ENCODE measurements around the gene GINS2.

GINS2 gene

DNA sequence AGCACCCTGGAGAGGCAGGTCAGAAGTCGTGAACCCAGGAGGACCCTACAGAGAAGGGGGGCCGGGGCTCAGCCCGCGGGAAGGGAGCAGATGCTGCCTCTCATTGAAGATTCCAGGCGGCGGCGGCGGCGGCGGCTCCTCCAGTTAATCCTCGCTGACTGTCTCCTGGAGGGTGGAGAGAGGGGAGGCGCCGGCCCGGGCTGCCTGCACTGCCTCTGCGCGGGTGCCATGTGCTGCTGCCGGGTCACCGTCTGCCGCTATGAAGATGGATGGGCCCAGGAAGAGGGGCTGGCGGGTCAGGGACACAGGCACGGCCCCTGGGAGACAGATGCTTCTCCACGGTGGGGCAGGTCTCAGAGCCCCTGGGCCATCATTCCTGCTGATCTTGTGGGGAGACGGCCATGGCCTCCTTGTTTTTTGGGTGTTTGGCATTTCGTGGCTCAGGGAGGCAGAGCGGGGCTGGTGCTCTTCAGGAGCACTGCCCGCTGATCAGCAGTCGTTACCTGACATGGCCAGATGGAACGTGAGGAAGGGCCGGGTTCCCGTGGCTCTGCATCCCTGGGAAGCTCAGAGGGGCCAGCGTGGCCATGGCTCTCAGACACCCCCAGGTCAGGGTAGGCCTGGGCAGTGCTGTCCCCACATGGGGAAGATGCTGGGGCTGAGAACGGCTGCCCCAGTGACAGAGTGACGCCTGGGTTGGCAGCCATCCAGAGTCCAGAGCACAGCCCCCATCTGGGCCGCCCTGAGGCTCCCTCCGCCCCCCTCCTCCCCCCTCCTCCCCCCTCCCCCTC, 36.1 kb downstream of the GINS2 start:
- DNase-seq: no peak

GRCh38 chr16:85651629-85652430, 36.9 kb downstream of the GINS2 start:
- DNase-seq: no peak

GRCh38 chr16:85650844-85651628, 37.7 kb downstream of the GINS2 start:
- no peak for DNase-seq

- no peak for DNase-seq
These were observed 38.5 kb downstream of the GINS2 start for GRCh38 chr16:85650135-85650843.

DNA sequence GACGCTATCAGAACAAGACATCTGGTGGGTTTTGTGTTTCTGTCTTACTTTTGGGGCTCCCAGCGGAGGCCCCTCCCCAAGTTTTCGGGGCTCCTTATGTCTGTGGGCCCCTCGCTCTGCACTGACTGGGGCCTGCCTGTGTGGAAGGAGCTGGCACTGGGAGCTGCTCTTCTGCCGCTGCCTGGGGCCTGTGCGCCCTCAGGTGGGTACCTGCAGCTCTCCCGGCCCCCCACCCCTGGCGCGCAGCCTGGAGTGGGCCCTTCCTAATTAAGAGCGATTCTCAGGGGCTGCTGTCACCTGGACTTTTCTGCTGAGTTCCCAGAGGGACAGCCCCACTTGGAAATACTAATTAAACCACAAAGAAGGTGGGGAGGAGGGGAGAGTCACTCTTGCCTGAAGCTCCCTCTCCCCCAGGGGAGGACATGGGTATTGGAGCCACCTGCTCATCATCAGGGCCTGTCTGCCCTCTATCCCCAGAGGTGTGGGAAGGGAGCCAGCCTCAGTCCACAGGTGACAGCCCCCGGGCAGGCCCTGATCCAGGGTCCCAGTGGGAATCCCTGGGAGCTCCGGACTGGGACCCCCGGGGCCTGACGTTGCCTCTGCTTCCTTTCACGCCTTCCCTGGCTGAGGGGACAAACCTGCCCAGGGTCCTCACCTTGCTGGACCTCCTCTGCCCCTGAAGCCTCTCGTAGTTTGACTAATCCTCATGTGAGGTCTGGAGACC, 39.2 kb downstream of the GINS2 start:
- no peak for DNase-seq

DNA sequence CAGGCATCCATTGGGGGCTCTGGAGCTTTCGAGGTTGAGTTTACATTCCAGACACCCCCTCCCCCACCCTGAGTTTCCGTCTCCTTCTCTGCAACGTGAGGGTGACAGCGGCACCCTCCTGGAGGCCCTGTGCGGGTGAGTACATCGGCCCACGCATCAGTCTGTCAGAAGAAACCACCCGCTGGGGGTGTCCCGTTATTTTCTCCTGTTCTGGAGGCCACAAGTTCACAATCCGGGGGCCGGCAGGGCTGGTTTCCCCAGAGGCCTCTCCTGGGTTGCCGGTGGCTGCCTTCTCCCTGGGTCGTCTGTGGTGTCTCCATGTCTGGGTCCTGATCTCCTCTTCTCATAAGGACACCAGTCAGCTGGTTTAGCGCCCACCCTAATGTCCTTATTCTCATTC, 39.9 kb downstream of the GINS2 start:
- DNase-seq: no peak

DNA sequence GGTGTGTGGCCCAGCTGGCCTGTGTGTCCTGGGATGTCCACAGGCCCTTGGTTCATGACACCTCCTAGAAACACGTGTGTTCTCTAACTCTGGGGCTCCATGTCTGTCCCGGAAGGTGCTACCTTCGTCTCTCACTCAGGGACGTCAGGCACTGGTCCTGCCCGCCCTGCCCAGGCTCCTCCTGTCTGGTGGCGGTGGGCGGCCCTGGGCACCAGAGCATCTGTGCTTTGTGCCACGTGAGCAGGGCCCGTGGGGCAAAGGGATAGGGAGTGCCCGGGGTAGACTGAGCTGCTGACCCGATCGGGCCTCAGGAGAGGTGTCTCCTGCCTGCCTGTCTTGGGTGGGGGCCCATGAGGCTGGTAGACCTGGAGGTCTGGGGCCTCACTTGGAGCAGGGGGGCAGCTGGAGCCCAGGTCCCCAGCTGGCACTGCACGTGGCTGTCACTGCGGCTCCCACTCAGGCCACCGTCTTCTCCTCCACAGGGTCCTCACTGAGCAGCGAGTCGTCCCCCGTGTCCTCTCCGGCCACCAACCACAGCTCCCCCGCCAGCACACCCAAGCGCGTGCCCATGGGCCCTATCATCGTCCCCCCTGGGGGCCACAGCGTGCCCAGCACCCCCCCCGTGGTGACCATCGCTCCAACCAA, 40.6 kb downstream of the GINS2 start:
- no peak for DNase-seq

DNA sequence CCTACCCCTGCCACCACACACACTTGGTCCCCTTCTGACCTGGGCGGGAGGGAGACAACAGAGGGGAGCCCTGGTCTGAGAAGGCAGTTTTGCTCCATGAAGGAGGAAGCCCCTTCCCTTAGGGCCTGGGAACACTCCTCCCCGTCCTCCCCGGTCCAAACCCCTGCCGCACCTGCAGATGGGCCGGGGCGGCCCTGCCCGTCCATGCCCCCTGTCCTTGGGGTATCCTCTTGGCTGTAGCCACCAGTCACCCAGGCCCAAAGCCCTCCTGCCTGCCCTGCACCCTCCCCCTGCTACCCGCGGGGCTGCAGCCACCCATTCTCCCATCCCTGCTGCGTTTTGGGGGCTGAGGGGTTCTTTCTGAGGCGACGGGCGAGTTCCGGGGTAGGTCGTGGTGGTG, 41.8 kb downstream of the GINS2 start:
- no peak for DNase-seq

- DNase-seq: no peak
These were observed 42.3 kb downstream of the GINS2 start for GRCh38 chr16:85646358-85646907.

- DNase-seq: no peak
These were observed 43.6 kb downstream of the GINS2 start for GRCh38 chr16:85645021-85645589.

DNA sequence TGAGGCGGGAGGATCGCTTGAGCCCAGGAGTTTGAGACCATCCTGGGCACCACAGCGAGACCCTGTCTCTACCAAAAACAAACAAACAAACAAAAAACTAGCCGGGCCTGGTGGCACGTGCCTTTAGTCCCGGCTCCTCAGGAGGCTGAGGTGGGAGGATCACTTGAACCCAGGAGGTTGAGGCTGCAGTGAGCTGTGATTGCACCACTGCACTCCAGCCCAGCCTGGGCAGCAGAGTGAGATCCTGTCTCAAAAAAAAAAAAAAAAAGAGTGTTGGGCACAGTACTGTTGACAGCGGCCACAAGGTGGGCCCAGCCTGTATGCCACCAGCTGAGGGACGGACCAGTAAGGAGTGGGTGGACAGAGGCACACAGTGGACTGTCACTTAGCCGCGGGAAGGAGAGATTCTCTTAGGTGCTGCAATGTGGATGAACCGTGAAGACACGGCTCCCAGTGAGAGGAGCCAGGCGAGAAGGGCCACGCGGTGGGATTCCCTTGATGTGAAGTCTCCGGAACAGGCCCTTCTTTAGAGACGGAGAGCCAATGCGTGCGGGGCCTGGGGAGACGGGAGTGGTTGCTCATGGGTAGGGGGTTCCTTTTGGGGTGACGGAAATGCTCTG, 44.6 kb downstream of the GINS2 start:
- DNase-seq: no peak

- DNase-seq: no peak
These were observed 45.1 kb downstream of the GINS2 start for GRCh38 chr16:85643631-85644030.

- DNase-seq: no peak
These were observed 45.9 kb downstream of the GINS2 start for GRCh38 chr16:85642762-85643358.

- DNase-seq: no peak
These were observed 47.0 kb downstream of the GINS2 start for GRCh38 chr16:85641776-85642176.

- DNase-seq: no peak
These were observed 47.4 kb downstream of the GINS2 start for GRCh38 chr16:85641305-85641704.

DNA sequence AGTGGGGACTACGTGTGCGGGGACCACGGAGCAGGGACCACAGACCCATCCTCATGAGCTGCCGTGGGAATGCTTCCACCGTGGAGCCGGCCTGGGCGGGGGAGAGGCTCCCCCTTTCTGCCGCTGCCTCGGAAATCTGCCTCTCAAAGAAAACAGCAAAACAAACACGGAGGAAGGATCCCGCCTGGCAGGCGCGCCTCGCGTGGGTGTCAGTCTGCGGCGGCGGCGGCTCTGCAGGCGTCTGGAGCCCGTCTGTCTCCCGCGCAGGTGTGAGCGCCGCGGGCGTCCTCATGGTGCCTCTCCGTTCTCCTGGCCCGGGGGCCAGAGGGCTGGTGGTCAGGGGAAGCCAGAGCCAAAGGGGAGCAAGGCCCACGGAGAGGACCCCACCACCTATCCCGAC, 48.2 kb downstream of the GINS2 start:
- DNase-seq: no peak

DNA sequence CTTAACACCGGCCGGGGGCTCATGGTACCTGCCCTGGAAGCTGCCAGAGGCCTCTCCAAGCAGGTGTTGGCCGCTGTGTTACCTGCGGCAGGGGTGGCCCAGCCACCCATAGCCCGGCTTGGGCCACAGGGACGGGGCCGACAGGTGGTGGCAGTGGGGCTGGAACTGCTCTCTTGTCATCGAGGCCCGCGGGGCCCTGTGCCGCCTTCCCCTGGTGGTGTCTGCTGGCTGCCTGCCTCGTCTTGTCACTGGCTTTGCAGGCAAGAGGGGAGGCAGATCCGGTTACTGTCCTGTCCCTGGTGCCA, 48.5 kb downstream of the GINS2 start:
- no peak for DNase-seq

DNA sequence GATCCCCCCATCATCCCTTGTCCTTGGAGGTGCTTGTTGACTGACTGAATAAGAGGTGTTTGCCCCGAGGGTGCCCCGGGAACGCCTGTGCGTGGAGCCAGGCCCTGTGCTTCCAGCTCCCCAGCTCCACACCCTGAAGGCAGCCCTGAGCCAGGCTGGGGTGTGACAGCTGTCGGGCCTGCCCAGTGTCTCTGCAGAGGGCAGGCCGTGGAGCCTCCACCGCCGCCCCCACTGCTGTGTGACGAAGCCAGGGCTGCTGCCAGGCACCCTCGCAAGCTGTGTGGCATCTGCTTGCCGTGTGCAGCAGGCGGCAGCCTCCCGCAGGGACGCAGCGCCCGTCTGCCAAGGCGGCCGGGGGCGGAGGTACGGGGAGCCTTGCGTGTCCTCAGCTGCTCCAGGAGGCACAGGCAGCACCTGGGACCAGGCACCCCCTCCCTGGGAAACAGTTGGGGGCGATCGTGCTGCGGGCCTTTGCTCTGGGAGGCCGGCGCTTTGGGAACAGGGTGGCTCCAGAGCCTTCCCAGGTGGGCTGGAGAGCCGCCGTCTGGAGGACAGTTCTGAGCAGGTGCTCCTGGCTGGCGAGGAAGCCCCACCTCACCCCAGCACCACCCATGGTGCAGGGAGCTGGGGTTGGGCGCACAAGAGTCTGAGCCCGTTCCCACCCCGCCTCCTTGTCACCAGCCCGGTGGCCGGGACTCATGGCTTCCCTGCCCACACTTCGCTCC, 49.1 kb downstream of the GINS2 start:
- no peak for DNase-seq

- DNase-seq: no peak
These were observed 49.9 kb downstream of the GINS2 start for GRCh38 chr16:85638695-85639409.

Measured in central memory CD4-positive, alpha-beta T cell (primary cell).